ENCODE data around the gene SYNGR2.

GRCh38 chr17:78144147-78144719, 24.1 kb upstream of the SYNGR2 start:
- TF ChIP-seq CTCF (optimal IDR thresholded peaks at IDR 0.05 in 1 of 3, IDR thresholded peaks at IDR 0.05 in 1 of 3, conservative IDR thresholded peaks at IDR 0.05 in 1 of 3; ENCODE audit: extremely low read depth in 1 of 3, insufficient read depth in 2 of 3, low read length in 3 of 3) (no peak), EZH2 (IDR thresholded peaks at IDR 0.05; ENCODE audit: low read length) (no peak)
